Breast epithelium (tissue), 3 donors: ENCODE measurements around the gene ATP2B1.

Source experiments
- CTCF ChIP-seq, 3 donors: fragments of 450-650 bp; IDR thresholded peaks; one replicate each; pipeline ENCODE4 v1.5.1; 2016 to 2017; ENCODE audit warnings: antibody characterized with exemption in 3 of 3, mild to moderate bottlenecking in 3 of 3, moderate library complexity in 3 of 3
- POLR2A ChIP-seq: fragments of 450-650 bp; IDR thresholded peaks from one replicate; pipeline ENCODE4 v1.6.1; 2016; ENCODE audit warnings: antibody characterized with exemption, mild to moderate bottlenecking, moderate library complexity

- TF ChIP-seq CTCF (IDR thresholded peaks at IDR 0.05) = no peak
- no peak for TF ChIP-seq POLR2A
Measured at GRCh38 chr12:89593873-89594272, 114.8 kb downstream of the ATP2B1 start.
